ENCODE results near the gene RASGRF1. TPM values are rescaled to one million over a fixed set of nuclear protein-coding genes. Genes with fewer than 3 reads are reported as not detected.

RASGRF1 gene
- total RNA-seq, 1 experiment from 2014 or later: 0.70 TPM

- intact Hi-C loops (cut with micrococcal nuclease): no loop called here
- DNase-seq (ENCODE audit: unreplicated experiment): no peak
- Mint-ChIP-seq H3K36me3 (ENCODE audit: insufficient read depth, unreplicated experiment) (no peaks in the 10 kb centered on the region), H3K4me1 (ENCODE audit: insufficient read depth, unreplicated experiment) (peaks cover 5% of the 10 kb centered on the region), H3K4me3 (ENCODE audit: unreplicated experiment) (peak overlapping the region; percentile 22), H3K9me3 (ENCODE audit: unreplicated experiment) (no peaks in the 10 kb centered on the region), H3K27ac (ENCODE audit: low read depth, unreplicated experiment) (no peak overlapping the region), H3K27me3 (ENCODE audit: insufficient read depth, unreplicated experiment) (peaks cover 77% of the 10 kb centered on the region)
- ChIA-PET CTCF (interaction anchor here (0.6 kb wide), 1 partner anchor 67 kb away, joined by 3 read pairs; no protein-coding TSS in a partner anchor), POLR2A (no interaction called here)
- TF ChIP-seq CTCF (IDR thresholded peaks at IDR 0.05; ENCODE audit: unreplicated experiment): no peak
- no TSS peak for BruUV-seq (replicated peaks)
Measured at GRCh38 chr15:79092382-79092781, 1.8 kb upstream of the RASGRF1 start.

- intact Hi-C loops (cut with micrococcal nuclease): no loop called here
- no TSS peak for BruUV-seq (replicated peaks)
- Mint-ChIP-seq H3K4me3 (ENCODE audit: unreplicated experiment) (no peak overlapping the region), H3K4me1 (ENCODE audit: insufficient read depth, unreplicated experiment) (peaks cover 5% of the 10 kb centered on the region), H3K27ac (ENCODE audit: low read depth, unreplicated experiment) (no peak overlapping the region), H3K36me3 (ENCODE audit: insufficient read depth, unreplicated experiment) (no peaks in the 10 kb centered on the region), H3K27me3 (ENCODE audit: insufficient read depth, unreplicated experiment) (peaks cover 77% of the 10 kb centered on the region), H3K9me3 (ENCODE audit: unreplicated experiment) (no peaks in the 10 kb centered on the region)
- no peak for TF ChIP-seq CTCF (IDR thresholded peaks at IDR 0.05; ENCODE audit: unreplicated experiment)
- ChIA-PET POLR2A (interaction anchor here (0.7 kb wide), 1 partner anchor 571 kb away, joined by 4 read pairs; no protein-coding TSS in a partner anchor), CTCF (interaction anchor here (0.6 to 0.7 kb wide), 3 partner anchors 24 to 820 kb away, joined by 3 read pairs; no protein-coding TSS in a partner anchor)
- no peak for DNase-seq (ENCODE audit: unreplicated experiment)
Measured at GRCh38 chr15:79091204-79091867, 756 bp upstream of the RASGRF1 start.

GRCh38 chr15:79089890-79090486 lies 592 bp downstream of the RASGRF1 start:
- Mint-ChIP-seq H3K27me3 (ENCODE audit: insufficient read depth, unreplicated experiment) (peaks cover 76% of the 10 kb centered on the region), H3K36me3 (ENCODE audit: insufficient read depth, unreplicated experiment) (no peaks in the 10 kb centered on the region), H3K4me1 (ENCODE audit: insufficient read depth, unreplicated experiment) (peaks cover 5% of the 10 kb centered on the region), H3K4me3 (ENCODE audit: unreplicated experiment) (no peak overlapping the region), H3K9me3 (ENCODE audit: unreplicated experiment) (no peaks in the 10 kb centered on the region), H3K27ac (ENCODE audit: low read depth, unreplicated experiment) (no peak overlapping the region)
- no peak for DNase-seq (ENCODE audit: unreplicated experiment)
- CTCF ChIA-PET: no interaction called here
- intact Hi-C loops (cut with micrococcal nuclease): no loop called here
- no peak for TF ChIP-seq CTCF (IDR thresholded peaks at IDR 0.05; ENCODE audit: unreplicated experiment)
- POLR2A ChIA-PET: no interaction called here
- no TSS peak for BruUV-seq (replicated peaks)

GRCh38 chr15:79089331-79089889 lies 1.2 kb downstream of the RASGRF1 start:
- Mint-ChIP-seq H3K27me3 (ENCODE audit: insufficient read depth, unreplicated experiment) (peaks cover 80% of the 10 kb centered on the region), H3K9me3 (ENCODE audit: unreplicated experiment) (no peaks in the 10 kb centered on the region), H3K4me1 (ENCODE audit: insufficient read depth, unreplicated experiment) (peaks cover 5% of the 10 kb centered on the region), H3K4me3 (ENCODE audit: unreplicated experiment) (no peak overlapping the region), H3K36me3 (ENCODE audit: insufficient read depth, unreplicated experiment) (no peaks in the 10 kb centered on the region), H3K27ac (ENCODE audit: low read depth, unreplicated experiment) (no peak overlapping the region)
- POLR2A ChIA-PET: no interaction called here
- no peak for TF ChIP-seq CTCF (IDR thresholded peaks at IDR 0.05; ENCODE audit: unreplicated experiment)
- no TSS peak for BruUV-seq (replicated peaks)
- no peak for DNase-seq (ENCODE audit: unreplicated experiment)
- CTCF ChIA-PET: no interaction called here
- intact Hi-C loops (cut with micrococcal nuclease): no loop called here
